Stomach (tissue), 4 donors: ENCODE results near the gene PSMB1.

ENCODE experiments used
- POLR2A ChIP-seq, 4 donors: fragments of 450-650 bp; IDR thresholded peaks; one replicate each; pipeline ENCODE4 v1.6.1; 2016; ENCODE audit warnings: antibody characterized with exemption in 4 of 4, control low read depth in 2 of 4, mild to moderate bottlenecking in 1 of 4, moderate library complexity in 1 of 4
- POLR2AphosphoS5 ChIP-seq, 3 donors: sonication (generic); formaldehyde crosslinking; IDR thresholded peaks; one replicate each; pipeline ENCODE4 v1.6.1; 2016; ENCODE audit warnings: antibody characterized with exemption in 3 of 3

GRCh38 chr6:170514908-170515307, 38.2 kb downstream of the PSMB1 start:
- no peak for TF ChIP-seq POLR2AphosphoS5 (IDR thresholded peaks at IDR 0.05)
- no peak for TF ChIP-seq POLR2A (IDR thresholded peaks at IDR 0.05)
